OCI-M2 (cell line): ENCODE data around the gene MDFIC.

Experiments
- DNase-seq: peaks from one replicate; lab custom pipeline; 2025; ENCODE audit not compliant: unreplicated experiment; lab: John Stamatoyannopoulos, UW

MDFIC gene

DNA sequence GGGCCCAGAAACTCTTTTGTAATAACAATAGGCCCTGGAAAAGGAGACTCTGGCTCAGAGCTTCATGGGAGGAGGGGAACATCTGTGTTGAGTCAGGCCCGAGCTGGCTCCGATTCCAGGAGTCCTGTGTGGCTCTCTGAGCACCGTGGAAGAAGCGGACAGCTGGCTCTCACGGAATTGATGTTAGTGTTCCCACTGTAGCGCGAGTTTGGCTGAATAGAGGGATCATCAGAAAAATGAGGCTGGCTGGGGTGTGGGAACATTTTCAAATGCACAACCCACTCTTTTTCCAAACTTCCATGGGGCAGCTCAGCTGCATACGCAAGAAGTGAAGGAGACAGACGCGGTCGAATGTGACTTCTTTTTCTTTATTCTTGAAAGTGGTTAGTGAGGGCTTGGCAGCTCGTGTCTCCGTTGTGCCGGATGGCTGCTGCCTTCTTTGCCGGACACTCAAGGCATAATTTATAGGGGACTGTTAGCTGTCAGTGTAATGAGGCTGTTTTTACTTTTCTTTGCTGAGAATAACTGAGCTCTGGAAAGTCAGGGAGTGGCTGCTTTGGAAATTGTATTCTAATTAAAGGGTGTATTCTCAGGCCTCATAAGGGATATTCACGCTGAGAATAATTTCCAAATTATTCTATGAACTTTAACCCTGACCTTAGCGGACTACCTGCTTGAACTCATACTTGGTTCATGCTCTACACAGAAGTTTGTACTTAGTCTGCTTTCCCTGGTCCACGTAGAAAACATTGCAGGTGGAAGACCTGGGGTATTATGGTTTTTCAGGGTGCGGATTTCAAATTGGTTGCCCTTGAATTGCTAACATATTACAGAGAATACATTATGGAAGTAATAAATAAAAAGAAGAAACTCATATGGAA is 23.1 kb downstream of the MDFIC start:
- no peak for DNase-seq

DNA sequence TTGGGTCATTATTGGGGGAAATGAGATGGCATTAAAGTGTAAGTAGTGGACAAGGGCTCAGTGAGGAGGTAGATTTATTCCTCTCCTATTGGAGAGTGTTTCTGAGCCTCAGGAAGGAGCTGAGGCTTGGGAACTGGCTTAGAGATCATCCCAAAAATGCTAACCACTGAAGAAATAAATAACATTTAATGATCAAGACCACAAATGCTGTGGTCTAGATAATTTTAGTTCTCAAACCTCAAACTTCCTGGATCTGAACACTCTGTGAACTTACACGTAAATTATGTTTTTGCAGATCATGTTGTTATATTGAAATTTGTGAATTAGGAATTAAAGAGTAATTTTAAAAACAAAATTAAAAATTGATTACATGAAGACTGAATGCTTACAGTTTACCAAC is 27.3 kb downstream of the MDFIC start:
- DNase-seq, result no peak

DNA sequence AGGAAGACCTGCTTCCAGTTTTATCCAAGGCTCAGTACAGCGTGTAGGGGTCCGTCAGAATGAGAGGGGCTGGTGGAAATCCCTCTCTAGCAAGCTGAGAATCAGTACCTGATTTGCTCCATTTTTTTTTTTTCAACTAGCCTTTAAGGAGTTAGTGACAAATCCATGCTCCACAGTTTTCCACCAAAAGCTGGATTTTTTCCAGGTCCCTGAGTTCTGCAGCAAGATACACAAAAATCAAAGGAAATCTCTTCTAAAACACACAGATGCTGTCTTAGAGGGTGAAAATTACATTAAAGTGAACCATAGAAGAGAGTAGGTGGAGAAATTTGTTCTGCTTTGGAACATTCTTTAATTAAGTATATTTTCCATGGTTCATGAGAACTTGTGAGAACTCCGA is 30.4 kb downstream of the MDFIC start:
- DNase-seq, result no peak

DNA sequence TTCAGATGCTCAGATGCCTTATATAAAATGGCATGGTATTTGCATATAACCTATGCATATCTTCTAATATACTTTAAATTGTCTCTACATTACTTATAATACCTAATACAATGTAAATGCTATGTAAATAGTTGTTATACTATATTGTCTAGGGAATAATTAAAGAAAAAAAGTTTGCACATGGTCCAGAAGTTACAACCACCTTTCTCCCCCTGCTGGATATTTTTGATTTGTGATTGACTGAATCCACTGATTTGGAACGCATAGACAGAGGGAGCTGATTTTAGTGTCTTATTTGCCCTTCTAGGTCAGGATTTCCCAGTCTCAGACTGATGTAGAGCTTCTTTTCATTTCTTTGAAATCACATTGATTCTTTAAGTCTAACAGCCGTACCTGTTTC is 31.8 kb downstream of the MDFIC start:
- DNase-seq, result no peak

DNA sequence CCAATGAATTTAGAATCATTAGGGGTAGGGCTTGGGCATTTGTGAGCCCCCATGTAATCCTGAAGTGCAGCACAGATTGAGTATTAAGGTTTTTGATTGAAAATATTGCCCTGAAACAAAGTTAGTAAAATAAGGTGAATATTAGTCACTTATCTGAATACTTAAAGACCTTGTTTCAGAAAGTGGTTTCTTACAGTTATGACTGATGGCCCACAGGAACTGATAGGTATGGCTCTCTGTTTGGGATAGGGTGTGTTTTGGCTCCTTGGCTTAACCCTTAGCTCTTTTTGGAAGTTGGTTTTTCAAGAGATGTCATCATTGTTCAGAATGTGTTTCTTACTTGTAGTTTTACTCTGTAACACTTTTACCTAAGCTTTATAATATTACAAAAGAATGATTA is 34.8 kb downstream of the MDFIC start:
- no peak for DNase-seq

DNA sequence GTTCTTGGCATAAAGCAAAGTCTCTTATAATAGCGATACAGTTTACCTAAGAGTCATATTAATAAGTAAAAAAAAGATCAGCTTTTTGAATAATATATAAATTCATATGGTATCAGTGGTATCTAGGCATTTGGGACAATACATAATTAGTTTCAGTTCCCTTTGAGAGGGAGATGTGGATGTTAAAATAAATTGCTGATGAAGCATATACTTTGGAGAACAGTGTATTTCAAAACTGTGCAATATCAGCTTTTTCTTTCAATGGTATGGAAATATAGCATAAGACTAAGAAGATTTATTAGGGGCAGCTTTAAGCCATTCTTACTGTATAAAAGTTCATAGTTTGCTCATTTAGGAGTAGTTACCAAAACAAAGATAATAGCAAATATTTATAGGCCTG is 35.5 kb downstream of the MDFIC start:
- DNase-seq, result no peak

DNA sequence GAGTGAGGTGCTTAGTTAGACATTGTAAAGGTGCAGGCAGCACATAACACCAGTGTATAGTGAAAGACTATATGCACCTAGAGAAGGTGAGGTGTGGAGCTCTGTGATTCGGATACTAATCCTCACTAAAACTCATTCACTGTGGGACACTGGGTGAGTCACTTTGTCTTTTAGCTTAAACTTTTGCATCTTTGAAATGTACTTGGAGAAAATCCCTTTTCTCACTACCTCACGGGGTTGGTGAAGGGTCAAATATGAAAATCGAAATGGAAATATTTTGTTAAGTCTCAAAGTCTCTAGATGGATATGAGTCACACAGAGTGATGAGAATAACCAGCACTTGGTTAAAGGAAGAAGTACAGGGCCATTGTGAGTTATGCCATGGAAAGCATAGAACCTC is 38.0 kb downstream of the MDFIC start:
- DNase-seq, result no peak

DNA sequence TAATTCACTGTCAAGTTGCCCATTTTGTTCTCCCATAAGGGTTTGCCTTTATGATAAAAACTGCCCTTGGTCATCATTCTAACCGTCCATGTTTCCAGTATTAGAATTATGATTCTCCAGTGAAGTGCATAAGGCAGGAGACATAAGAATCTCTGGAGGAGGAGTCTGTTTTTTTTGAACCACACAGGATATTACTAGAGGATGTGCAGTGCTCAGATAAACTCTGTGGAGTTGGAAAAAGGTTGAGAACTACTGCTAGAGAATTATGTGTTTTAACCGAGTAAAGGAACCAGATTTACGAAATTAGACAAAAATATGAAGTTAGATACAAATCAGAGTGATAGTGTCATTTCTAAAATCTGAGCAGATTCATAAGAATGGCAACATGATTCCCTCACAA is 40.5 kb downstream of the MDFIC start:
- DNase-seq, result no peak

DNA sequence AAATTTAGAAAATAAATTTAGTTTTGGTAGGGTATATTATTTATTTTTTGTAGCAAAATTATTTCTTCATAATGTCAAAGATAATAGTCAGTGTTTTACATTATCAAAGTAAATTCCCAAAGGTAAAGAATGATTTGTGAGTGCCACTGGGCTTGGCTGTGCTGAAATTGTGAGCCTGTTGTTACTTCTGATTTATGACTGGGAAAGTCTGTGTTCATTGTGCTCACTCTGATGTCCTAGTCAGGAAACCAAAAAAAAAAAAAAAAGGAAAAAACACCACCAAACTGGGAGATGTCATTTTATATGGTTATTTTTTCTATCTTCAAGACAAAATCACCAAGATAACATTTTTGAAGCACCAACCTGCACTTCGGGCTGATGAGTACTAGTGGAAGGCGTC is 44.3 kb downstream of the MDFIC start:
- DNase-seq, result no peak

DNA sequence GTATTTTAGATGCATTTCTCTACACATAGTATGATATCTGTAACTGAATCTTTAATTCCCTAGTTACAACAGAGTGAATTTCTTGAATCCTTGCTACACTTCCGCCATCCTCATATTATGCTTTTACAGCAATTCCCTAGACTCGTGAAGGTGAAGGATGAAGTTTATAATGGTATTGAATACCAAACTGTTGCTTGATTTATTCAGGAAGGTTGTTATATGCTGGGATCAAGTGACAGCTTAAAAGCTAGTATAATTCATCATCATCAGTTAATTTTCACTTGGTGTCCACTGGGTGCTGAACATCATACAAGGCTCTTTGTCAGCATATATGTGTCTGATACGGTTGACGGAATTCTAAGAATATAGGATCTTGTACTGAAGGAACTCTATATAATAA is 47.2 kb downstream of the MDFIC start:
- no peak for DNase-seq

DNA sequence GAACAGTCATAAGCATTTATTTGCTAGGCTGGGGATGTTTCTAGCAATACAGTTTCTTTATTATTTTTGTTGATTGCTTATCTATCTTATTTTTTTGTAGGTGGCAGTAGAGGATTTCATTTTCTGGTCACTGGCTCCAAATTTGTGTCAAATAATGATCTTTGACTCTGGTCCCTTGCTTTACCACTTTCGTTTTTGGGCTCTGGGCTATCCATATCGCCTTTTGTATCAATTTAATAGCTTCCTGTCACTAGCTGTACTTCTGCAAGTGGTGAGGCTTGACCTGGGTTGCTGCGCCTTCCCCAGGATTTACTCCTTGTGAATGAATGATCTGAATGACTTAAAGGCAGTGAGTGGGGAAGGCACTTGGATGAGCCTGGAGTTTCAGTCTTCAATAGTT is 48.4 kb downstream of the MDFIC start:
- DNase-seq, result no peak

DNA sequence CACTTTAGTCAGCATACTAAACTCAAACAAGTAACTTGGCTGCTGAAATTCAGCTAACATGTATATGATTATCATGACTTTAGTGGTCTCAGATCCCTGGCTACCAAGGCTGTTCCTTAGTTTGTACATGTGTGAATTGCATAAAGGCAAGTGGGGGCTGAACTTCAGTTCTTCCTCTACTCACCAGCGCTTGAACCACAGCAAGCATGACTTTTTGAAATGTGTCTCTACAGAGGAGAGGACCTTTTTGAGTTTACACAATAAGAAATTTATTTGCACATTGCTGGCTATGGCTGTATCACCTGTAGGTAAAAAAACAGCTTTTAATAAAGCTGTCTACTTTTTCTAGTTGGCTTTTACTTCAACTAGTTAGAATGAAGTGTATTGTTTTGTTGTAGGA is 48.8 kb downstream of the MDFIC start:
- DNase-seq, result no peak

DNA sequence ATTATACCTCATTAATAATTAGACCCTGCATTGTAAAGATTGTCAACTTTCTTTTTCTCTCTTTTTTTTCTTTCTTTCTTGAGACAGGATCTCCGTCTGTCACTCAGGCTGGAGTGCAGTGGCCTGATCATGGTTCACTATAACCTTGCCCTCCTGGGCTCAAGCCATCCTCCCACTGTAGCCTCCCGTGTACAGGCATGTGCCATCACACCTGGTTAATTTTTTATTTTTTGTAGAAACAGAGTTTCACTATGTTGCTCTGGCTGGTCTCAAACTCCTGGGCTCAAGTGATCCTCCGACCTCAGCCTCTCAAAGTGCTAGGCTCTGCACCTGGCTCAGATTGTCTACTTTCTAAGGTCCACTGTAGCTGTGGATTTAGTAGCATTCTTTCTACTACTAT is 50.7 kb downstream of the MDFIC start:
- DNase-seq, result no peak

DNA sequence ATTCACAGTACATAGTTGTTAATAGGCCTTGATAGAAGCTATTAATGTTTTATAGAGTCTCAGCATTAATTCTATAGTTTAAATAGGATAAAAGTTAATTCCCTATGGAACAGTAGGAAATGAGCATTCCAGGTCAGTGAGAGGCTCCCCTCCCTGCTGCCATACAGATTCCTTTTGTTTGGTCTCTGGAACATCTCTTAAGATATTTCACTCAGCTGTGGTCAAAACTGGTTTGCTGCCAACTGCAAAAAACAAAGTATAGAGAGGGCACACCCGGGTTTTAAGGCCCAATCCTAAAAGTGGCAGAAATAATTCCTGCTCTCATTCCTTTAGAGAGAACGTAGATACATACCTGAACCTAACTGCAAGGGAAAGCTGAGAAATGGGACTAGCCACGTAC is 51.3 kb downstream of the MDFIC start:
- no peak for DNase-seq

DNA sequence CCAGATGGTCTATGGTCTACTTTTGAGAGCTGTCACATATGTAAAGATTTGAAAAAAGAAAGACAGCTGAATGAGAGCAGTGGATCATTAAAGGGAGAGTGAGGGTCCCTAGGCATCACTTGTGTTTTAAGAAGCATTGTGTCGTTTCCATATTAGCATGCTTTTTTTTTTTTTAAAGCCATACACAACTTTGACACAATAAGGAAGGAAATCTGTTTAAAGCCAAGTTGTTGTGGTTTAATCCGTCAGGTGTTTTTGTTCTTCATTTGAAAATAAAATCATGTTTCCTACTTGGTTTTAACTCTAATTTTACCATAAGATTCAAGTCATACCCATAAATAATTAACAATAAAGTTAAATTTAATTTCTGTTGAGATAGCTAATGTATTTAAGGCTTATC is 53.5 kb downstream of the MDFIC start:
- no peak for DNase-seq

DNA sequence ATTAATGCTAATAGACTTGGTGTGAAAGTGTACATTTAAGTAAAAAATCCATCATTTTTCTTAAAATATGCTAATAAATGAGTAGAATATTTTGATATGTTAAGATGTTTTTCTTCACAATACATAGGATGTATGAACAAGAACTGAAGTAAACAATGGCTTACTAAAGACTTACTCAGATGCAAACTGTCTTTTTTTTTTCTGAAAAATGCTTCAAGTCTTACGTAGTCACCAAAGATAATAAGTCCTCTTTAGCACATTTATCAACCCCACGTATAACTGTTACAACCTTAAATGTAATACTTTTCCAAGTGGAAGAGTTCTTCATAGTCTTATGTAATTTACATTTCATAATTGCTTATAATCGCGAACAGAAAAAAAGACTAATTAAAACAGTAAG is 54.8 kb downstream of the MDFIC start:
- DNase-seq, result no peak

DNA sequence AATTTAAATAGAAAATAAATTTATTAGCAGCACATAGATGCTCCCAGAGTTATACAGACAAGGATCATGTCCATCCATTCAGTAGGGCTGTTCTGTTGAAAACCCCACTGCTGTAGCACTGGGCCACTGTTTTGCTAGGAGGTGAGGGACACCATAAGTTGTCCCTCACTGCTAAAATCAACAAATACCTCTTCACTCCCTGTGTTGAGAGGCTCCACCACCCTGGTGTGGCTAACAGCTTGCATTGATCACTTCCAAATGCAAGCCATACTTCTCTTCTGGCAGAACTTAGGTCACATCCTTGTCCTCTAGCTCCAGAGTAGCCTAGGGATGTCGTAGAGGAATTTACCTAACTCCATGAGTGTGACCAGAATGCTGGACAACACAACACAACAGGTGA is 55.4 kb downstream of the MDFIC start:
- no peak for DNase-seq

DNA sequence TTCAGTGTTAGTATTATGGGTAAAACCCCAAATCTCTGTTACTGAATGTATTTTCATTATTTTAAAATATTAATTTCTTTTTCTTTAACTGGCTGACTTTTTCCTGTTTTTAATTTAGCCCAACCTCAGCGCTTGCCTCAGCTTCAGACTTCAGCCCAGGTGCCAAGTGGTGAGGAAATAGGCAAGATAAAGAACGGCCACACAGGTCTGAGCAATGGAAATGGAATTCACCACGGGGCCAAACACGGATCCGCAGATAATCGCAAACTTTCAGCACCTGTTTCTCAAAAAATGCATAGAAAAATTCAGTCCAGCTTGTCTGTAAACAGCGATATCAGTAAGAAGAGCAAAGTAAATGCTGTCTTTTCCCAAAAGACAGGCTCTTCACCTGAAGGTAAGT is 57.5 kb downstream of the MDFIC start:
- no peak for DNase-seq

DNA sequence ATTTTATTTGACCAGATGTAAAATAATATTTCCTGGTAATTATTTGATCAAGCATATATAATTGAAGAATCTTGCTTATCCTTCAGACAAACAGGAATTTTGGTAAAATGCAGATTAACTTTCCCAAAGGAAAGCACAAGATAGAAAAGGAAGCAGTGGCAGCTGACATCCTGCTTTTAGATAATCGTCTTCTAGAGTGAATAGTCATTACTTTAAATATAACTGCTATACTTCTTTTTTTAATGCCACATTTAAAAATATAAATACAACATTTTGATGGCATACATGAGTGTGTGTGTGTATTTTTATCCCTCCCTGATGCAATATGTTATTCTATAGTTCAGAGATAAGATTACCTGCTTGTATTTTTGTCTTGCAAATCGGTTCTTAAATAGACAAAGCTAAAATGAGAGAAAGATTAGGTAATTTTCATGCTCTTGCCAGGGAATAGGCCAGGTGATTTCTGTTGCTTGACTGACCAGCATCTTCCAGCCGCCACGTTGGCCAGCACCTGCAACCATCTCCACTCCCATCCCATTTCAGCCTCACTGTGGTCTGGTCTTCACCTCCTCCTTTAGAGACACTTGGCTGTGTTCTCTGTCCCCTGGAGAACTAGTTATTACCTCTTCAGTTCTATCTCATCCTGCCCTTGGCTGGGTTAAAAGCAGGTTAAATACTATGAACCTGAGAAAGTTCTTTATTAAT is 58.1 kb downstream of the MDFIC start:
- DNase-seq, result no peak

DNA sequence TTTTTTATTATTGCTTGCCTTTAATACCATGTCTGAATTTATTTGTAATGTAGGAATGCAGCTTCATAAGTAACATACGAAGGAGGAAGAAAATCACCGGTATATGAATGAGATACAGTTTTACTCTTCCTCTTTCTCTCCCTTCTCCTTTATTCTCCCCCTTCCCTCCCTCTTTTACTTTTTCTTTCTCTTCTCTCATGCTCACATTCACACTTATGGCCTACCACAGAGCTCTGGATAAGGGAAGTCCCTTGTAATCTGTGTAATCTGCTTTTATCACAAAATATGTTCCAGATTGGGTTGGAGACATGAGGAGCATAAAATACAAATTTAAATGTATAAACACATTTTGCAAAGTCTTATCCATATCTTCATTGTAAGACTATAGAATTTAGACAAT is 59.4 kb downstream of the MDFIC start:
- DNase-seq, result no peak

DNA sequence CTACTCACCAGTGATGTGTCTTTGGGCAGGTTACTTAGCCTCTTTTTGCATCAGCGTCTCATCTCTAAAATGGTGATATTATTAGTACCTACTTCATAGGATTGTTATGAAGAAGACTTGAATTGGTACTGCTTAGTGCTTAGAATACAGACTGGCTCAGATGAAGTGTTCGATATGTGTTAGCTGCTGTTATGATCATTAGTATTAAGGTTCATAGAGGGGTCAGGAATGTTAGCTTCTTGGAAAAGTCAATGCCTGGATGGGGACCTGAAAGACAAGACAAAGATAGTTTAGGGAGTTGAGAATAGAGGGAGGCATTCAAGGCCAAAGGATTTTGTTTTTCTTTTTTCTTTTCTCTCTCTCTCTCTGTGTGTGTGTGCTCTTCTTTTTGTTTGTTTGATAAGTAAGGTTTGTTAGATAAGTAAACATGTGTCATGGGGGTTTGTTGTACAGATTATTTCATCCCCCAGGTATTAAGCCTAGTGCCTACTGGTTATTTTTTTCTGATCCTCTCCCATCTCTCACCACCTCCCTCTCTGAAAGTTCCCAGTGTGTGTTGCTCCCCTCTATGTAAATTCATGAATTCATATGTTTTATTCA is 63.3 kb downstream of the MDFIC start:
- DNase-seq, result no peak
